ENCODE measurements around the gene PTGR3. TPM values are rescaled to one million over a fixed set of nuclear protein-coding genes. Genes with fewer than 3 reads are reported as not detected.
A peak's percentile ranks its signal among the peaks of the same experiment; 100 is the strongest.

Gene PTGR3
- total and polyA plus RNA-seq, 2 donors (not counting 1 experiment from before 2014, with no cell fraction given) = 27.5 to 30.2 TPM

DNA sequence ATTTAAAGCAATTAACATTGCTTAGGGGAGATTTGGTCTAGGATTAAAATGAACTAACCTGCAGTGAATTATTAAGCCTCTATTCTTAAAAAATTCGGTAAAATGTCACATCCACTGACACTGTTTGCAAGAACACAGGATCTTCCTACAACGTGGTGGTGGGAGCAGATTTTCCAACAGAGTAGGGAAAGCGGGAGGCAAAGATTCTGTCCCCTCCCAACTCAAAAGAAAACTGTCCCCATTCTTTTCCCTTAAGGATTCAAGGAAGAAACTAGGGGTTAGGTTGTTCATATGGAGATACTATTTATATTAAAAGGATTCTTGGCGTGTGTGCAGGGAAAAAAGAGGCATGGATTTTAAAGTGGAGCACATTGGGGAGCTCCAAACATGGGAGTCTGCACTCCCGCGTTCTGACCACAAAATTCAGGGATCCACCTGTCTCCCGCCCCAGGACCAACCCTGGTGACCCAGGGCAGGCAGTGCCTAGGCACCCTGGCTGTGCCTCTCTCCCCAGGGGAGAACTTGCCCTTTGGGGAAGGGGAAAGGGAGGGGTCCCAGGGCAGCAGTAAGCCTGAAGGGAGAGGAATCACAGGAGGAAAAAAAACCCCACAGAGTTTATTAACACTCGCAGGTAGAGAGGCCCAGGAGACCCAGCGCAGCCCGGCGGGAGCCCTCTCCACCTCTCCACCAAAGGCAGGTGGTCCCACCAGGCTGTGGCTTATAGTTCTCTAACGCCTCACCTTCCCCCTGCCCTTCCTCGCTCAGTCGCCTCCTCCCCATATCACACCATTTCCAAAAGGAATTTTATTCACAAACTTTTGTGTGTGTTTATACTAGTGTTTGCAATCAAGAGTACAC, 2.3 kb downstream of the PTGR3 start:
- ATAC-seq (ENCODE audit: low read depth) (no peak), DNase-seq (peak; percentile 11)
- H3K4me3 Mint-ChIP-seq = peak overlapping the region; percentile 24
- H4K20me1 ChIP-seq (ENCODE audit: control insufficient read depth, insufficient read depth, low read length, poor library complexity, severe bottlenecking) = peaks cover 47% of the 10 kb centered on the region
- peaks cover 46% of the 10 kb centered on the region for H3K4me1 Mint-ChIP-seq
- TF ChIP-seq CTCF (IDR thresholded peaks at IDR 0.05) (no peak), EZH2 (IDR thresholded peaks at IDR 0.05; ENCODE audit: borderline replicate concordance, insufficient read depth, low read depth, low read length, poor library complexity, severe bottlenecking) (no peak)
- ChIA-PET CTCF (interaction anchor here (0.6 kb wide), 1 partner anchor 1009 kb away, joined by 3 read pairs; no protein-coding TSS in a partner anchor), POLR2A (no interaction called here)
- peaks cover 5% of the 10 kb centered on the region for H3K79me2 ChIP-seq (ENCODE audit: control insufficient read depth, insufficient read depth, low read length)
- no peak overlapping the region for H2AFZ ChIP-seq (ENCODE audit: insufficient read depth, low read depth, low read length, poor library complexity, severe bottlenecking)
- H3K9me3 Mint-ChIP-seq (ENCODE audit: insufficient read depth) = no peaks in the 10 kb centered on the region
- no peak overlapping the region for H3K4me3 ChIP-seq (ENCODE audit: control extremely low read depth in 1 of 5, extremely low read depth in 1 of 5, insufficient read depth in 1 of 5, low read depth in 2 of 5, low read length in 4 of 5)
- intact Hi-C loops (cut with micrococcal nuclease) = no loop called here
- H3K4me2 ChIP-seq (replicated peaks; ENCODE audit: low read depth, low read length, poor library complexity, severe bottlenecking) = peak overlapping the region; percentile 85
- no peak overlapping the region for H3K27ac Mint-ChIP-seq
- no peak overlapping the region for H3K27ac ChIP-seq (ENCODE audit: low read length in 2 of 2)
- no peak overlapping the region for H3K9ac ChIP-seq (ENCODE audit: low read length)
- 96% methylated on average over 7 of the region's 14 CpGs for WGBS (ENCODE audit: insufficient coverage)
- peaks cover 0 to 5% (median 2%) of the 10 kb centered on the region in 4 experiments for H3K27me3 ChIP-seq (replicated peaks in 1 of 4; ENCODE audit: control extremely low read depth in 1 of 4, control insufficient read depth in 3 of 4, insufficient read depth in 4 of 4, low read length in 3 of 4)
- H3K4me1 ChIP-seq (ENCODE audit: control insufficient read depth in 2 of 2, insufficient read depth in 2 of 2, low read length in 2 of 2) = peaks cover 28 to 40% of the 10 kb centered on the region in 2 donors
- H3K36me3 ChIP-seq (replicated peaks in 1 of 2; ENCODE audit: control extremely low read depth in 1 of 2, control insufficient read depth in 1 of 2, extremely low read depth in 1 of 2, insufficient read depth in 2 of 2, low read length in 1 of 2) = peaks cover 0 to 2% of the 10 kb centered on the region in 2 experiments
- H3K9me3 ChIP-seq (ENCODE audit: control extremely low read depth in 1 of 3, control insufficient read depth in 2 of 3, insufficient read depth in 1 of 3, low read length in 2 of 3) = peaks cover 0 to 4% (median 0%) of the 10 kb centered on the region in 3 donors
- H3K27me3 Mint-ChIP-seq = peaks cover 21% of the 10 kb centered on the region
